Neural cell (in vitro differentiated cells): ENCODE measurements around the gene NCF2. TPM values are rescaled to one million over a fixed set of nuclear protein-coding genes. Genes with fewer than 3 reads are reported as not detected.
A peak's percentile ranks its signal among the peaks of the same experiment; 100 is the strongest.

Source experiments
- H2AFZ ChIP-seq: fragments of 200-600, 300-800 bp; sonication (generic), shearing (Covaris generic); 2 replicates; pipeline ENCODE4 v1.6.0; 2014; ENCODE audit warnings: low read depth, mild to moderate bottlenecking, antibody characterized with exemption, low read length, moderate library complexity
- H3F3A ChIP-seq: fragments of 200-600 bp; shearing (Covaris generic); 2 replicates; pipeline ENCODE4 v1.6.1; 2016; ENCODE audit warnings: mild to moderate bottlenecking, moderate library complexity, mixed read lengths, antibody characterized with exemption, low read length; ENCODE audit not compliant: insufficient read depth, poor library complexity, severe bottlenecking
- H3K27ac ChIP-seq: fragments of 200-600, 300-800 bp; sonication (generic), shearing (Covaris generic); 2 replicates; pipeline ENCODE4 v1.5.1; 2014; ENCODE audit warnings: mild to moderate bottlenecking, low read length, moderate library complexity
- H3K27me3 ChIP-seq: fragments of 300-800, 200-600 bp; sonication (generic), shearing (Covaris generic); 2 replicates; pipeline ENCODE4 v1.6.0; 2014; ENCODE audit warnings: mild to moderate bottlenecking, low read depth, low read length, moderate library complexity; ENCODE audit not compliant: insufficient read depth
- H3K36me3 ChIP-seq: fragments of 300-800, 200-600 bp; sonication (generic), shearing (Covaris generic); 2 replicates; pipeline ENCODE4 v1.5.1; 2014; ENCODE audit warnings: mild to moderate bottlenecking, antibody characterized with exemption, low read length, moderate library complexity; ENCODE audit not compliant: insufficient read depth
- H3K4me2 ChIP-seq: fragments of 300-800, 200-600 bp; sonication (generic), shearing (Covaris generic); 2 replicates; pipeline ENCODE4 v1.6.0; 2014; ENCODE audit warnings: mild to moderate bottlenecking, low read length
- H3K4me3 ChIP-seq: fragments of 300-800, 200-600 bp; sonication (generic), shearing (Covaris generic); 2 replicates; pipeline ENCODE4 v1.5.1; 2014; ENCODE audit warnings: mild to moderate bottlenecking, low read length, moderate library complexity
- H3K79me2 ChIP-seq: fragments of 200-600 bp; shearing (Covaris generic); replicated peaks from 2 replicates; pipeline ENCODE4 v1.6.0; 2014; ENCODE audit warnings: mild to moderate bottlenecking, low read length, moderate library complexity; ENCODE audit not compliant: insufficient read depth
- H3K9ac ChIP-seq: fragments of 300-800, 200-600 bp; sonication (generic), shearing (Covaris generic); 2 replicates; pipeline ENCODE4 v1.6.1; 2016; ENCODE audit warnings: mild to moderate bottlenecking, low read length, mixed read lengths
- H3K9me2 ChIP-seq: fragments of 200-600 bp; shearing (Covaris generic); 2 replicates; pipeline ENCODE4 v1.6.1; 2016; ENCODE audit warnings: mild to moderate bottlenecking, low read length, mixed read lengths; ENCODE audit not compliant: insufficient read depth
- H3K9me3 ChIP-seq: fragments of 200-600, 300-800 bp; sonication (generic), shearing (Covaris generic); 2 replicates; pipeline ENCODE4 v1.6.1; 2016; ENCODE audit warnings: mild to moderate bottlenecking, mixed run types, low read length, moderate library complexity, mixed read lengths
- H4K20me1 ChIP-seq: fragments of 200-600 bp; shearing (Covaris generic); 2 replicates; pipeline ENCODE4 v1.6.1; 2016; ENCODE audit warnings: mild to moderate bottlenecking, mixed run types; ENCODE audit not compliant: insufficient read depth
- CTCF ChIP-seq: fragments of 450-650 bp; IDR thresholded peaks from 2 replicates; pipeline ENCODE4 v1.5.1; 2014; ENCODE audit warnings: antibody characterized with exemption, mild to moderate bottlenecking, moderate library complexity; ENCODE audit not compliant: poor library complexity, severe bottlenecking
- EP300 ChIP-seq: fragments of 450-650 bp; conservative IDR thresholded peaks from 2 replicates; pipeline ENCODE4 v1.6.1; 2014; ENCODE audit warnings: antibody characterized with exemption, mild to moderate bottlenecking, moderate library complexity; ENCODE audit not compliant: poor library complexity, severe bottlenecking
- EZH2 ChIP-seq: fragments of 200-600, 300-800 bp; shearing (Covaris generic), sonication (generic); IDR thresholded peaks from 2 replicates; pipeline ENCODE4 v1.6.1; 2014; ENCODE audit warnings: antibody characterized with exemption, low read length, borderline replicate concordance, mild to moderate bottlenecking; ENCODE audit not compliant: insufficient read depth, poor library complexity, severe bottlenecking
- MXI1 ChIP-seq: fragments of 450-650 bp; conservative IDR thresholded peaks from 2 replicates; pipeline ENCODE4 v1.6.1; 2014; ENCODE audit warnings: antibody characterized with exemption, mild to moderate bottlenecking; ENCODE audit not compliant: poor library complexity, severe bottlenecking
- POLR2AphosphoS5 ChIP-seq: IDR thresholded peaks from 2 replicates; pipeline ENCODE4 v1.6.1; 2012
- RAD21 ChIP-seq: fragments of 450-650 bp; conservative IDR thresholded peaks from 2 replicates; pipeline ENCODE4 v1.6.1; 2014; ENCODE audit warnings: antibody characterized with exemption, mild to moderate bottlenecking, moderate library complexity
- SMC3 ChIP-seq: fragments of 450-650 bp; conservative IDR thresholded peaks from 2 replicates; pipeline ENCODE4 v1.6.1; 2014; ENCODE audit warnings: antibody characterized with exemption, mild to moderate bottlenecking, moderate library complexity; ENCODE audit not compliant: poor library complexity
- TAF1 ChIP-seq: IDR thresholded peaks from 2 replicates; pipeline ENCODE4 v1.6.1; 2012; ENCODE audit warnings: low read depth
- polyA plus RNA-seq: library from polyadenylated mRNA; depleted of rRNA; stranded (reverse); fragments of >200 nt; gene quantifications from 2 replicates; pipeline ENCODE4 v1.2.3, GENCODE V29; 2014
- TF ChIP-seq, protein P1 (sequence below): IDR thresholded peaks from 2 replicates; pipeline ENCODE4 v1.6.1; 2012; ENCODE audit warnings: borderline replicate concordance

NCF2 gene
- polyA plus RNA-seq, 1 donor from 2014 or later = not detected

DNA sequence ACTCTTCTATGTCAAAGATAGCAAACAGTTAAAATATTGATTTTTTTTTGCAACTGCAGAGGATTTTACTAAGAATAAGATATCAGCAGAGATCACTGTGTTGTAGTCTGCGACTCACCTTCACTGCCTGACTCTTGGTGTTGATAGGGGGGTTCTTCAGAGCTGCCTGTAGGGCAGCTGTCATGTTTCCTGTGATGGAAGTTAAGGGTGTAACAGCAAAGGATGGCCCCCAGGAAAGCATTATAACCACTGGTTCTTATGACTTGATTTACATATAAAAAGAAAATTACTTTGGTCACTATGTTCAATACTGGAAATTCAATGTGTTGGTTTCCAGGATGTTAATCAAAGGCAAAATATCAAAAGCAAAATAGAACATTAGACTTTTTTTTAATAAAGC, 42.7 kb upstream of the NCF2 start:
- Histone ChIP-seq H4K20me1 (no peaks in the 10 kb centered on the region), H3K4me3 (peak overlapping the region; percentile 82), H3K27ac (peak overlapping the region; percentile 87), H3K36me3 (no peaks in the 10 kb centered on the region), H3K9ac (peak overlapping the region; percentile 66), H3K27me3 (no peaks in the 10 kb centered on the region), H3F3A (no peaks in the 10 kb centered on the region), H3K79me2 (peaks cover 53% of the 10 kb centered on the region), H3K4me2 (peak overlapping the region; percentile 75), H3K9me2 (no peaks in the 10 kb centered on the region), H2AFZ (no peak overlapping the region), H3K9me3 (no peaks in the 10 kb centered on the region)
- no peak for TF ChIP-seq RAD21
- no peak for TF ChIP-seq SMC3

GRCh38 chr1:183632114-183632513, 41.9 kb upstream of the NCF2 start:
- H3K9me2 ChIP-seq = no peaks in the 10 kb centered on the region
- no peak overlapping the region for H2AFZ ChIP-seq
- H3K9me3 ChIP-seq = no peaks in the 10 kb centered on the region
- H3K4me3 ChIP-seq = peak overlapping the region; percentile 82
- no peaks in the 10 kb centered on the region for H3K27me3 ChIP-seq
- no peak overlapping the region for H3K27ac ChIP-seq
- H3F3A ChIP-seq = no peaks in the 10 kb centered on the region
- TF ChIP-seq EZH2 (no peak), POLR2AphosphoS5 (no peak)
- no peaks in the 10 kb centered on the region for H4K20me1 ChIP-seq
- H3K79me2 ChIP-seq = peaks cover 45% of the 10 kb centered on the region
- no peaks in the 10 kb centered on the region for H3K36me3 ChIP-seq
- H3K4me2 ChIP-seq = peak overlapping the region; percentile 75
- peak overlapping the region; percentile 66 for H3K9ac ChIP-seq

DNA sequence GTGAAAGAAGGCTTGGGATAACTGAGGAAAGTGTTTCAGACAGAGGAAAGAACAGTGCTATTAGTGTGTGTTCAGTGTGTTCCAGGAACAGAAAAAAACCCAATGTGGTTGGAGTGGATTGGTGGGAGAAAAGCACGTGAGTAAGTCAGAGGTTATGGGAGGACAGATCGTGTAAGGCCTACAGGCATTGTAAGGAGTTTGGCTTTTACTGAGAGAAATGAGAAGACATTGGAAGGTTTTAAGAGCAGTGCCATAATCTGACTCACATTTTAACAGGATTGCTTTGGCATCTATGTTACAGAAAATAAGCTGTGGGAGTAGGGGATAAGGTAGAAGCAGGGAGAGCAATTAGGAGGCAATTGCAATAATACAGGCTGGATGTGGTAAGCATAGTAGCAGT, 40.5 kb upstream of the NCF2 start:
- no peaks in the 10 kb centered on the region for H4K20me1 ChIP-seq
- no peaks in the 10 kb centered on the region for H3K36me3 ChIP-seq
- H3K9me3 ChIP-seq = no peaks in the 10 kb centered on the region
- peaks cover 35% of the 10 kb centered on the region for H3K79me2 ChIP-seq
- peak overlapping the region; percentile 2 for H3K4me3 ChIP-seq
- no peak overlapping the region for H3K4me2 ChIP-seq
- no peaks in the 10 kb centered on the region for H3F3A ChIP-seq
- no peak overlapping the region for H3K9ac ChIP-seq
- H3K9me2 ChIP-seq = no peaks in the 10 kb centered on the region
- H2AFZ ChIP-seq = no peak overlapping the region
- H3K27me3 ChIP-seq = no peaks in the 10 kb centered on the region
- H3K27ac ChIP-seq = no peak overlapping the region
- no peak for TF ChIP-seq RAD21
- TF ChIP-seq TAF1 = no peak
- TF ChIP-seq POLR2AphosphoS5 = no peak
- TF ChIP-seq, protein P1, sequence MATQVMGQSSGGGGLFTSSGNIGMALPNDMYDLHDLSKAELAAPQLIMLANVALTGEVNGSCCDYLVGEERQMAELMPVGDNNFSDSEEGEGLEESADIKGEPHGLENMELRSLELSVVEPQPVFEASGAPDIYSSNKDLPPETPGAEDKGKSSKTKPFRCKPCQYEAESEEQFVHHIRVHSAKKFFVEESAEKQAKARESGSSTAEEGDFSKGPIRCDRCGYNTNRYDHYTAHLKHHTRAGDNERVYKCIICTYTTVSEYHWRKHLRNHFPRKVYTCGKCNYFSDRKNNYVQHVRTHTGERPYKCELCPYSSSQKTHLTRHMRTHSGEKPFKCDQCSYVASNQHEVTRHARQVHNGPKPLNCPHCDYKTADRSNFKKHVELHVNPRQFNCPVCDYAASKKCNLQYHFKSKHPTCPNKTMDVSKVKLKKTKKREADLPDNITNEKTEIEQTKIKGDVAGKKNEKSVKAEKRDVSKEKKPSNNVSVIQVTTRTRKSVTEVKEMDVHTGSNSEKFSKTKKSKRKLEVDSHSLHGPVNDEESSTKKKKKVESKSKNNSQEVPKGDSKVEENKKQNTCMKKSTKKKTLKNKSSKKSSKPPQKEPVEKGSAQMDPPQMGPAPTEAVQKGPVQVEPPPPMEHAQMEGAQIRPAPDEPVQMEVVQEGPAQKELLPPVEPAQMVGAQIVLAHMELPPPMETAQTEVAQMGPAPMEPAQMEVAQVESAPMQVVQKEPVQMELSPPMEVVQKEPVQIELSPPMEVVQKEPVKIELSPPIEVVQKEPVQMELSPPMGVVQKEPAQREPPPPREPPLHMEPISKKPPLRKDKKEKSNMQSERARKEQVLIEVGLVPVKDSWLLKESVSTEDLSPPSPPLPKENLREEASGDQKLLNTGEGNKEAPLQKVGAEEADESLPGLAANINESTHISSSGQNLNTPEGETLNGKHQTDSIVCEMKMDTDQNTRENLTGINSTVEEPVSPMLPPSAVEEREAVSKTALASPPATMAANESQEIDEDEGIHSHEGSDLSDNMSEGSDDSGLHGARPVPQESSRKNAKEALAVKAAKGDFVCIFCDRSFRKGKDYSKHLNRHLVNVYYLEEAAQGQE = no peak
- no peak for TF ChIP-seq EZH2
- no peak for TF ChIP-seq SMC3
- TF ChIP-seq MXI1 = no peak
- no peak for TF ChIP-seq EP300
- no peak for TF ChIP-seq CTCF
